A549 (cell line): ENCODE measurements around the gene PANK2. TPM values are rescaled to one million over a fixed set of nuclear protein-coding genes. Genes with fewer than 3 reads are reported as not detected.

Source experiments
- ATAC-seq, 2 experiments: fragments of 200-7000 bp in 1 of 2; fragments of >200 bp in 1 of 2; cut with Nextera tagmentation in 1 of 2; cut with Tn5 transposase in 1 of 2; 3 replicates each; pipeline versions ENCODE4 v1.8.0 to v1.9.1; 2018 to 2020; ENCODE audit warnings: mild to moderate bottlenecking in 1 of 2, moderate library complexity in 1 of 2
- CTCF ChIA-PET: fragments of 300-600 bp; sonication (Branson Sonifier 250); formaldehyde crosslinking; extraction: SDS; loops from one replicate; lab custom pipeline; 2021; ENCODE audit warnings: antibody characterized with exemption, inconsistent platforms; lab: Yijun Ruan, JAX
- POLR2A ChIA-PET: fragments of 350-600 bp; formaldehyde crosslinking; extraction: SDS; loops from one replicate; lab custom pipeline; 2021; ENCODE audit warnings: antibody characterized with exemption, inconsistent platforms; lab: Yijun Ruan, JAX
- DNase-seq, 2 experiments: peaks; one replicate each; pipeline versions ENCODE4 v3.0.0 to v3.0.0-alpha.2; 2011 to 2016; ENCODE audit warnings: low read depth in 1 of 2, low spot score in 1 of 2
- FAIRE-seq: peaks from 2 replicates; lab custom pipeline; 2011; peaks lifted over from hg19 to GRCh38; lab: Jason Lieb, UNC
- H3K27ac ChIP-seq, 2 experiments: fragments of >200 bp; sonication (Bioruptor Twin); formaldehyde crosslinking; 3 replicates each; pipeline ENCODE4 v1.5.1; 2016 to 2017
- H3K4me1 ChIP-seq: fragments of >200 bp; sonication (Bioruptor Twin); formaldehyde crosslinking; 3 replicates; pipeline ENCODE4 v1.6.1; 2016
- H3K4me2 ChIP-seq: fragments of >200 bp; sonication (Bioruptor Twin); formaldehyde crosslinking; 3 replicates; pipeline ENCODE4 v1.6.1; 2016
- H3K4me3 ChIP-seq: fragments of >200 bp; sonication (Bioruptor Twin); formaldehyde crosslinking; 3 replicates; pipeline ENCODE4 v1.5.1; 2016
- H3K9me3 ChIP-seq: fragments of >200 bp; sonication (Bioruptor Twin); formaldehyde crosslinking; 3 replicates; pipeline ENCODE4 v1.6.1; 2016
- CBX2 ChIP-seq: fragments of 200-600 bp; sonication (generic); IDR thresholded peaks from 2 replicates; pipeline ENCODE4 v1.6.1; 2016; ENCODE audit warnings: low read depth, mild to moderate bottlenecking, borderline replicate concordance
- CEBPB ChIP-seq, 2 experiments: fragments of >200 bp in 1 of 2; sonication (Bioruptor Twin) in 1 of 2; formaldehyde crosslinking in 1 of 2; IDR thresholded peaks; 2 replicates each; pipeline ENCODE4 v1.6.1; 2012 to 2016
- CHD2 ChIP-seq: fragments of 150-350 bp; IDR thresholded peaks from 2 replicates; pipeline ENCODE4 v1.6.1; 2014; ENCODE audit warnings: low read length; ENCODE audit not compliant: partially characterized antibody
- CHD4 ChIP-seq: fragments of 200-600 bp; sonication (generic); IDR thresholded peaks from 2 replicates; pipeline ENCODE4 v1.6.1; 2016; ENCODE audit warnings: antibody characterized with exemption, mild to moderate bottlenecking, borderline replicate concordance
- FOSL2 ChIP-seq, 2 experiments: fragments of 450-650 bp in 1 of 2; fragments of >200 bp in 1 of 2; sonication (Bioruptor Twin) in 1 of 2; formaldehyde crosslinking; IDR thresholded peaks; 2 replicates each; pipeline versions ENCODE4 v1.5.0 to v1.6.1; 2016 to 2020; ENCODE audit warnings: mild to moderate bottlenecking in 1 of 2, moderate library complexity in 1 of 2
- FOXS1 ChIP-seq: fragments of 250-450 bp; sonication (Bioruptor Pico); IDR thresholded peaks from 2 replicates; pipeline ENCODE4 v1.5.0; 2020; ENCODE audit warnings: mild to moderate bottlenecking, moderate library complexity
- GATA3 ChIP-seq: IDR thresholded peaks from 2 replicates; pipeline ENCODE4 v1.6.1; 2012; ENCODE audit warnings: borderline replicate concordance
- HDAC2 ChIP-seq: fragments of 200-600 bp; sonication (generic); IDR thresholded peaks from 2 replicates; pipeline ENCODE4 v1.6.1; 2016
- HEYL ChIP-seq: fragments of 250-450 bp; sonication (Bioruptor Pico); IDR thresholded peaks from 2 replicates; pipeline ENCODE4 v1.8.0; 2021; ENCODE audit warnings: mild to moderate bottlenecking, moderate library complexity
- HOXA7 ChIP-seq: fragments of 250-450 bp; sonication (Bioruptor Pico); IDR thresholded peaks from 2 replicates; pipeline ENCODE4 v1.5.0; 2020; ENCODE audit warnings: mild to moderate bottlenecking, moderate library complexity
- JUNB ChIP-seq: fragments of >200 bp; sonication (Bioruptor Twin); formaldehyde crosslinking; IDR thresholded peaks from 2 replicates; pipeline ENCODE4 v1.6.1; 2016
- NFE2L2 ChIP-seq: fragments of 150-350 bp; conservative IDR thresholded peaks from 2 replicates; pipeline ENCODE4 v1.6.1; 2014; ENCODE audit warnings: low read length
- NPAS2 ChIP-seq: fragments of 250-450 bp; sonication (Bioruptor Pico); IDR thresholded peaks from 2 replicates; pipeline ENCODE4 v1.8.0; 2022; ENCODE audit warnings: mild to moderate bottlenecking, moderate library complexity, borderline replicate concordance
- NR3C1 ChIP-seq: fragments of >200 bp; sonication (Bioruptor Twin); formaldehyde crosslinking; IDR thresholded peaks from 3 replicates; pipeline ENCODE4 v1.6.1; 2017
- POLR2A ChIP-seq: IDR thresholded peaks from 2 replicates; pipeline ENCODE4 v1.6.1; 2012; ENCODE audit warnings: mild to moderate bottlenecking, low read length
- RAD21 ChIP-seq, 2 experiments: fragments of >200 bp in 1 of 2; sonication (Bioruptor Twin) in 1 of 2; formaldehyde crosslinking in 1 of 2; IDR thresholded peaks in 1 of 2; conservative IDR thresholded peaks in 1 of 2; 2 replicates in 1 of 2; 3 replicates in 1 of 2; pipeline ENCODE4 v1.6.1; 2012 to 2018; ENCODE audit warnings: inconsistent platforms in 1 of 2
- RARB ChIP-seq: fragments of 250-450 bp; sonication (Bioruptor Pico); IDR thresholded peaks from 2 replicates; pipeline ENCODE4 v1.8.0; 2021; ENCODE audit warnings: mild to moderate bottlenecking, moderate library complexity
- RCOR1 ChIP-seq: fragments of 150-350 bp; IDR thresholded peaks from 2 replicates; pipeline ENCODE4 v1.6.1; 2014; ENCODE audit warnings: antibody characterized with exemption, low read length, low read depth
- RFX5 ChIP-seq: fragments of 450-650 bp; IDR thresholded peaks from 2 replicates; pipeline ENCODE4 v1.7.1; 2014; ENCODE audit warnings: antibody characterized with exemption, mild to moderate bottlenecking, moderate library complexity
- SREBF2 ChIP-seq: fragments of 450-650 bp; IDR thresholded peaks from 2 replicates; pipeline ENCODE4 v1.6.1; 2014; ENCODE audit warnings: mild to moderate bottlenecking, moderate library complexity
- TP53 ChIP-seq: fragments of 250-450 bp; sonication (Bioruptor Pico); IDR thresholded peaks from 2 replicates; pipeline ENCODE4 v1.5.0; 2021; ENCODE audit warnings: mild to moderate bottlenecking, moderate library complexity
- ZC3H11A ChIP-seq: fragments of 450-650 bp; IDR thresholded peaks from 2 replicates; pipeline ENCODE4 v1.6.1; 2014; ENCODE audit warnings: antibody characterized with exemption, mild to moderate bottlenecking
- ZNF302 ChIP-seq: fragments of 250-450 bp; sonication (Bioruptor Pico); IDR thresholded peaks from 2 replicates; pipeline ENCODE4 v1.9.0; 2021; ENCODE audit warnings: inconsistent platforms, mild to moderate bottlenecking, moderate library complexity
- ZSCAN20 ChIP-seq: fragments of 250-450 bp; sonication (Bioruptor Pico); IDR thresholded peaks from 2 replicates; pipeline ENCODE4 v1.8.0; 2022; ENCODE audit warnings: mild to moderate bottlenecking, moderate library complexity
- WGBS: methylation state at CpG from one replicate; pipeline ENCODE4 v1.1.6; 2017; ENCODE audit errors: missing lambda C conversion rate; 5-methylcytosine and 5-hydroxymethylcytosine counted together
- polyA minus RNA-seq: library from RNA; depleted of rRNA, polyadenylated mRNA; stranded (reverse); fragments of >200 nt; gene quantifications from 2 replicates; pipeline ENCODE4 v1.2.3, GENCODE V29; 2011; rRNA and poly(A)+ RNA removed
- polyA plus RNA-seq, 4 experiments: library from polyadenylated mRNA; depleted of rRNA in 3 of 4; stranded (reverse); fragments of >200 nt; fragmentation: RNase III in 1 of 4; extraction: RNeasy Plus Mini Kit Qiagen cat#74134 plus additional on column Dnase treatment in 1 of 4; gene quantifications; 2 replicates in 3 of 4; 3 replicates in 1 of 4; pipeline ENCODE4 v1.2.3, GENCODE V29; 2011 to 2017
- TF ChIP-seq, protein P1 (sequence below): fragments of 150-350 bp; IDR thresholded peaks from 2 replicates; pipeline ENCODE4 v1.6.1; 2014; ENCODE audit warnings: low read depth, mild to moderate bottlenecking, low read length
- TF ChIP-seq, protein P2 (sequence below): fragments of >200 bp; sonication (Bioruptor Twin); formaldehyde crosslinking; IDR thresholded peaks from 3 replicates; pipeline ENCODE4 v1.5.1; 2016
- TF ChIP-seq, protein P3 (sequence below): fragments of 250-450 bp; sonication (Bioruptor Pico); IDR thresholded peaks from 2 replicates; pipeline ENCODE4 v1.5.0; 2020; ENCODE audit warnings: low read depth, mild to moderate bottlenecking, moderate library complexity
- TF ChIP-seq, protein P4 (sequence below): fragments of 200-600 bp; sonication (generic); IDR thresholded peaks from 2 replicates; pipeline ENCODE4 v1.6.1; 2016; ENCODE audit warnings: antibody characterized with exemption, mild to moderate bottlenecking, moderate library complexity
- TF ChIP-seq, protein P5 (sequence below): fragments of >200 bp; sonication (Bioruptor Twin); formaldehyde crosslinking; IDR thresholded peaks from 2 replicates; pipeline ENCODE4 v1.6.1; 2016
- TF ChIP-seq, protein P6 (sequence below): IDR thresholded peaks from 2 replicates; pipeline ENCODE4 v1.6.1; 2012

PANK2 gene
- polyA plus RNA-seq (2011; rRNA removed) (39.3 and 45.9 TPM in 2 replicates), polyA plus RNA-seq (2017; fragmentation: RNase III; extraction: RNeasy Plus Mini Kit Qiagen cat#74134 plus additional on column Dnase treatment) (40.3 to 44.6 TPM (median 43.8 TPM) in 3 replicates), polyA minus RNA-seq (35.8 and 40.1 TPM in 2 replicates)
- polyA plus RNA-seq (2012; cell fraction: cytosol; rRNA removed) = 22.6 and 24.5 TPM in 2 replicates
- 28.4 and 38.2 TPM in 2 replicates for polyA plus RNA-seq (2012; cell fraction: nucleus; rRNA removed)

DNA sequence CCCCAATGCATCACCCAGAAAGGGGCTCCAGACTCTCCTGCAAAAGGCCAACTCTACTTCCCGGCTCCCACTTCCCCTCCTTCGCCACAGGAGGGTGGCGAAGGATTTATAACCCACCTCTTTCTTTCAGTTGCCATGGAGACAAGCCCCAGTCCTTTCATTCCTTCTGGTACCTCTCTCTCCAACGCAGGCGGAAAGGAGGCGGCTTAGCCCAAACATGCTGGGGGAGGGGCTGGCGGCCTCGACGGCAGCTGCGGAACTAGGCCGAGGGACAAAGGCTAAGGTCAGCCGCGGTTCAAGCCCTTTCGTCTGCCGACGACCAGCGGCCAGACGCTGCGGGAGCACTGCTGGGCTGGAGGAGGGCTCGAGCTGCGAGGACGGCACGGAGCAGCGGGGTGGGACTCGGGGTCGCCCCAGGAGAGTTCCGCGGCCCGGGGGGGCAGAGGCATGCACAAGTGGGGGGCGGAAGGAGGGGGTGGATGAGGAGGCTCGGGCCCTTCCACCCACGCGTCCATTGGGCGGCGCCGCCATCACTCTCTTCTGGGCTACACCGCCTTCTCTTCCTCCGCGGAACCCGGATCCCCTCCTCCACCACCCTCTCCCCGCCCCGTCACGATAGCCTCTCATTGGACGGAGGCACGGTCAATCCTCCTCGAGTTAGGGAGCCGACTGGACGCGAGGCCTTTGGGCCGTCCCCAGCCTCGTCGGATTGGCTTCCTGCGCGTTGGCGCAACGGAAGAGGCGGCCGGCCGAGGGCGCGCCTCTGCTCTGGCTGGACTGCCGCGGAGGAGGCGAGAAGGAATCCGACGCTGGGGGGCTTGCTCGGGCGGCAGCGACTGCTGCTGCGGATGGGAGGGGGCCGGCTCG lies at the start of gene PANK2:
TSS of gene PANK2 (plus strand) at position 766 of the 867 bp plus-strand sequence.
- FAIRE-seq (peak; percentile 98), ATAC-seq (peak; percentile 95 to 97), DNase-seq (peak; percentile 100)
- Histone ChIP-seq H3K9me3 (no peaks in the 10 kb centered on the region), H3K4me2 (peak within 1 kb of the TSS; percentile 91), H3K4me3 (peak within 1 kb of the TSS; percentile 79), H3K27ac (peak within 1 kb of the TSS; percentile 96 to 97), H3K4me1 (peaks cover 41% of the 10 kb centered on the region)
- ChIA-PET POLR2A (interaction anchor here (0.6 kb wide), 1 partner anchor 119 kb away, joined by 3 read pairs; no protein-coding TSS in a partner anchor), CTCF (interaction anchor here (0.8 to 1.9 kb wide), 6 partner anchors 11 to 203 kb away, joined by 3 to 9 read pairs (median 4); no protein-coding TSS in a partner anchor)
- WGBS = 0% methylated on average over 30 of the region's 72 CpGs
- TF ChIP-seq NPAS2 (CRISPR knock-in tag) = no peak
- TF ChIP-seq, protein P1, sequence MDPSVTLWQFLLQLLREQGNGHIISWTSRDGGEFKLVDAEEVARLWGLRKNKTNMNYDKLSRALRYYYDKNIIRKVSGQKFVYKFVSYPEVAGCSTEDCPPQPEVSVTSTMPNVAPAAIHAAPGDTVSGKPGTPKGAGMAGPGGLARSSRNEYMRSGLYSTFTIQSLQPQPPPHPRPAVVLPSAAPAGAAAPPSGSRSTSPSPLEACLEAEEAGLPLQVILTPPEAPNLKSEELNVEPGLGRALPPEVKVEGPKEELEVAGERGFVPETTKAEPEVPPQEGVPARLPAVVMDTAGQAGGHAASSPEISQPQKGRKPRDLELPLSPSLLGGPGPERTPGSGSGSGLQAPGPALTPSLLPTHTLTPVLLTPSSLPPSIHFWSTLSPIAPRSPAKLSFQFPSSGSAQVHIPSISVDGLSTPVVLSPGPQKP = no peak
- peak; percentile 69 for TF ChIP-seq POLR2A
- peak; percentile 58 to 62 for TF ChIP-seq RAD21 (conservative IDR thresholded peaks at IDR 0.05 in 1 of 2, IDR thresholded peaks at IDR 0.05 in 1 of 2)
- peak; percentile 74; the same call in 1 of the 2 replicates for TF ChIP-seq RARB (CRISPR knock-in tag)
- no peak for TF ChIP-seq JUNB
- no peak for TF ChIP-seq SREBF2
- peak; percentile 35; the same call in 1 of the 2 replicates for TF ChIP-seq RCOR1
- TF ChIP-seq, protein P2, sequence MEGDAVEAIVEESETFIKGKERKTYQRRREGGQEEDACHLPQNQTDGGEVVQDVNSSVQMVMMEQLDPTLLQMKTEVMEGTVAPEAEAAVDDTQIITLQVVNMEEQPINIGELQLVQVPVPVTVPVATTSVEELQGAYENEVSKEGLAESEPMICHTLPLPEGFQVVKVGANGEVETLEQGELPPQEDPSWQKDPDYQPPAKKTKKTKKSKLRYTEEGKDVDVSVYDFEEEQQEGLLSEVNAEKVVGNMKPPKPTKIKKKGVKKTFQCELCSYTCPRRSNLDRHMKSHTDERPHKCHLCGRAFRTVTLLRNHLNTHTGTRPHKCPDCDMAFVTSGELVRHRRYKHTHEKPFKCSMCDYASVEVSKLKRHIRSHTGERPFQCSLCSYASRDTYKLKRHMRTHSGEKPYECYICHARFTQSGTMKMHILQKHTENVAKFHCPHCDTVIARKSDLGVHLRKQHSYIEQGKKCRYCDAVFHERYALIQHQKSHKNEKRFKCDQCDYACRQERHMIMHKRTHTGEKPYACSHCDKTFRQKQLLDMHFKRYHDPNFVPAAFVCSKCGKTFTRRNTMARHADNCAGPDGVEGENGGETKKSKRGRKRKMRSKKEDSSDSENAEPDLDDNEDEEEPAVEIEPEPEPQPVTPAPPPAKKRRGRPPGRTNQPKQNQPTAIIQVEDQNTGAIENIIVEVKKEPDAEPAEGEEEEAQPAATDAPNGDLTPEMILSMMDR = peak; percentile 30; the same call in 1 of the 3 replicates
- TF ChIP-seq, protein P3, sequence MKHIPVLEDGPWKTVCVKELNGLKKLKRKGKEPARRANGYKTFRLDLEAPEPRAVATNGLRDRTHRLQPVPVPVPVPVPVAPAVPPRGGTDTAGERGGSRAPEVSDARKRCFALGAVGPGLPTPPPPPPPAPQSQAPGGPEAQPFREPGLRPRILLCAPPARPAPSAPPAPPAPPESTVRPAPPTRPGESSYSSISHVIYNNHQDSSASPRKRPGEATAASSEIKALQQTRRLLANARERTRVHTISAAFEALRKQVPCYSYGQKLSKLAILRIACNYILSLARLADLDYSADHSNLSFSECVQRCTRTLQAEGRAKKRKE (CRISPR knock-in tag) = no peak
- TF ChIP-seq RFX5 = 0 out of 2 replicates have a peak, but pooled peaks have one; percentile 38
- no peak for TF ChIP-seq HEYL (CRISPR knock-in tag)
- TF ChIP-seq TP53 (CRISPR knock-in tag) = no peak
- TF ChIP-seq CEBPB (IDR thresholded peaks at IDR 0.05) = peak in 1 of 2 experiments; percentile 18; a peak in 1 of 4 replicates
- TF ChIP-seq HDAC2 = no peak
- TF ChIP-seq, protein P4, sequence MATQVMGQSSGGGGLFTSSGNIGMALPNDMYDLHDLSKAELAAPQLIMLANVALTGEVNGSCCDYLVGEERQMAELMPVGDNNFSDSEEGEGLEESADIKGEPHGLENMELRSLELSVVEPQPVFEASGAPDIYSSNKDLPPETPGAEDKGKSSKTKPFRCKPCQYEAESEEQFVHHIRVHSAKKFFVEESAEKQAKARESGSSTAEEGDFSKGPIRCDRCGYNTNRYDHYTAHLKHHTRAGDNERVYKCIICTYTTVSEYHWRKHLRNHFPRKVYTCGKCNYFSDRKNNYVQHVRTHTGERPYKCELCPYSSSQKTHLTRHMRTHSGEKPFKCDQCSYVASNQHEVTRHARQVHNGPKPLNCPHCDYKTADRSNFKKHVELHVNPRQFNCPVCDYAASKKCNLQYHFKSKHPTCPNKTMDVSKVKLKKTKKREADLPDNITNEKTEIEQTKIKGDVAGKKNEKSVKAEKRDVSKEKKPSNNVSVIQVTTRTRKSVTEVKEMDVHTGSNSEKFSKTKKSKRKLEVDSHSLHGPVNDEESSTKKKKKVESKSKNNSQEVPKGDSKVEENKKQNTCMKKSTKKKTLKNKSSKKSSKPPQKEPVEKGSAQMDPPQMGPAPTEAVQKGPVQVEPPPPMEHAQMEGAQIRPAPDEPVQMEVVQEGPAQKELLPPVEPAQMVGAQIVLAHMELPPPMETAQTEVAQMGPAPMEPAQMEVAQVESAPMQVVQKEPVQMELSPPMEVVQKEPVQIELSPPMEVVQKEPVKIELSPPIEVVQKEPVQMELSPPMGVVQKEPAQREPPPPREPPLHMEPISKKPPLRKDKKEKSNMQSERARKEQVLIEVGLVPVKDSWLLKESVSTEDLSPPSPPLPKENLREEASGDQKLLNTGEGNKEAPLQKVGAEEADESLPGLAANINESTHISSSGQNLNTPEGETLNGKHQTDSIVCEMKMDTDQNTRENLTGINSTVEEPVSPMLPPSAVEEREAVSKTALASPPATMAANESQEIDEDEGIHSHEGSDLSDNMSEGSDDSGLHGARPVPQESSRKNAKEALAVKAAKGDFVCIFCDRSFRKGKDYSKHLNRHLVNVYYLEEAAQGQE = no peak; the same call in 1 of the 2 replicates
- TF ChIP-seq ZC3H11A = no peak
- no peak for TF ChIP-seq NR3C1
- TF ChIP-seq, protein P5, sequence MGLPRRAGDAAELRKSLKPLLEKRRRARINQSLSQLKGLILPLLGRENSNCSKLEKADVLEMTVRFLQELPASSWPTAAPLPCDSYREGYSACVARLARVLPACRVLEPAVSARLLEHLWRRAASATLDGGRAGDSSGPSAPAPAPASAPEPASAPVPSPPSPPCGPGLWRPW = no peak
- no peak for TF ChIP-seq FOSL2 (IDR thresholded peaks at IDR 0.05)
- TF ChIP-seq FOSL2 (CRISPR knock-in tag; IDR thresholded peaks at IDR 0.05) = no peak
- TF ChIP-seq, protein P6, sequence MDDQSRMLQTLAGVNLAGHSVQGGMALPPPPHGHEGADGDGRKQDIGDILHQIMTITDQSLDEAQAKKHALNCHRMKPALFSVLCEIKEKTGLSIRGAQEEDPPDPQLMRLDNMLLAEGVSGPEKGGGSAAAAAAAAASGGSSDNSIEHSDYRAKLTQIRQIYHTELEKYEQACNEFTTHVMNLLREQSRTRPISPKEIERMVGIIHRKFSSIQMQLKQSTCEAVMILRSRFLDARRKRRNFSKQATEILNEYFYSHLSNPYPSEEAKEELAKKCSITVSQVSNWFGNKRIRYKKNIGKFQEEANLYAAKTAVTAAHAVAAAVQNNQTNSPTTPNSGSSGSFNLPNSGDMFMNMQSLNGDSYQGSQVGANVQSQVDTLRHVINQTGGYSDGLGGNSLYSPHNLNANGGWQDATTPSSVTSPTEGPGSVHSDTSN = peak; percentile 99
- peak; percentile 76 for TF ChIP-seq CHD2
- no peak for TF ChIP-seq ZNF302 (CRISPR knock-in tag)
- no peak for TF ChIP-seq ZSCAN20
- TF ChIP-seq CHD4 = no peak
- TF ChIP-seq CBX2 = no peak
- no peak for TF ChIP-seq FOXS1 (CRISPR knock-in tag)
- no peak; the same call in 1 of the 2 replicates for TF ChIP-seq GATA3
- no peak for TF ChIP-seq NFE2L2
- TF ChIP-seq HOXA7 (CRISPR knock-in tag) = no peak
